ENCODE measurements around the gene MTHFD2.

The MTHFD2 gene

DNA sequence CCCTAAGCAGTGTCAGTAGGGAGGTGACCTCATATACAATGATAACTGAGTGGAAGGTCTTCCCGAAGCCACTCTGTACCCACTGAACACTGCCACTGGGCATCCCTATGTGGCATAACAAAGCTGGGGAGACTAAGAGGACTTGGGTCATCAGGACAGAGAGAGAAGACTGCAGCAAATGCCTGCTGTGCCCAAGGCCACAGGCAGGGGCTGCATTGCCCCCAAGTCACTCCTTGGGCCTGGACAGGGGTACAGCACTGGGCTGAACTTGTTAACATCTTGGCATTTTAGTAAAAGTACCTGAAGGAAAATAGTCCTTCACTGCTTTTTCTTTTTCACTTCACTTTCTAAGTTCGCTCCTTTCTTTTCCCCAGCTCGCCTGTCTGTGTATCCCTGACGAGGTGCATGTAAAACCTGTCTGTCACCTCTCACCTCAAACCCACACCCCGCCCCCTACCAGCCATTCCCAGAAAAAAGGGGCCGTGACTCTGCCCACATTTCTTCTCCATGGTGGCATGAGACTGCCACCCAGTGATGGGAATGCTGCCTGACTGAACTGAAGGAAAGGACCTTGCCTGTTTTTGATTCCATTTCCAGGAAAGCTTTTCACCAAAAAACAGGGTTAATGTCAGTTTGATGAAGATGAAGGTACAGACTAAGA, 62.9 kb downstream of the MTHFD2 start:
- TF ChIP-seq, protein P1, sequence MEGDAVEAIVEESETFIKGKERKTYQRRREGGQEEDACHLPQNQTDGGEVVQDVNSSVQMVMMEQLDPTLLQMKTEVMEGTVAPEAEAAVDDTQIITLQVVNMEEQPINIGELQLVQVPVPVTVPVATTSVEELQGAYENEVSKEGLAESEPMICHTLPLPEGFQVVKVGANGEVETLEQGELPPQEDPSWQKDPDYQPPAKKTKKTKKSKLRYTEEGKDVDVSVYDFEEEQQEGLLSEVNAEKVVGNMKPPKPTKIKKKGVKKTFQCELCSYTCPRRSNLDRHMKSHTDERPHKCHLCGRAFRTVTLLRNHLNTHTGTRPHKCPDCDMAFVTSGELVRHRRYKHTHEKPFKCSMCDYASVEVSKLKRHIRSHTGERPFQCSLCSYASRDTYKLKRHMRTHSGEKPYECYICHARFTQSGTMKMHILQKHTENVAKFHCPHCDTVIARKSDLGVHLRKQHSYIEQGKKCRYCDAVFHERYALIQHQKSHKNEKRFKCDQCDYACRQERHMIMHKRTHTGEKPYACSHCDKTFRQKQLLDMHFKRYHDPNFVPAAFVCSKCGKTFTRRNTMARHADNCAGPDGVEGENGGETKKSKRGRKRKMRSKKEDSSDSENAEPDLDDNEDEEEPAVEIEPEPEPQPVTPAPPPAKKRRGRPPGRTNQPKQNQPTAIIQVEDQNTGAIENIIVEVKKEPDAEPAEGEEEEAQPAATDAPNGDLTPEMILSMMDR (conservative IDR thresholded peaks at IDR 0.05; ENCODE audit: low read length), result peak; percentile 57
- peak; percentile 26 for DNase-seq (ENCODE audit: low read depth)

DNA sequence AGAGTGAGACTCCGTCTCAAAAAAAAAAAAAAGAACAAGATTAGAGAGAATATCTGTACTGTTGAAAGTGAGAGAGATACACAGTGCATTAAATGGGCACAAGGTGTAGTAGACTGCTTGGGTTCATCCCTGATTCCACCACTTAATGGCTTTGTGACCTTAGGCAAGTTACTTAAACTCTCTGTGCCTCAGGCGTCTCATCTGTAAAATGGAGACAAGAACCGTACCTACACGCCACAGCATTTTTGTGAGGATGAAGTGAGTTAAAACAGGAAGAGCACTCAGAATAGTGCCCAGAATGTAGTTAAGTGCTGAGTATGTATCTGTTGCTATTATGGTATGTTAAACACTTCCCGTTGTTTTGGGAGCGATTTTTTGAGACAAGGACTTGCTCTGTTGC, 64.3 kb downstream of the MTHFD2 start:
- TF ChIP-seq, protein P1 (conservative IDR thresholded peaks at IDR 0.05; ENCODE audit: low read length), result no peak

More for the DNA sequence above, 62.9 kb downstream of the MTHFD2 start:
- H3K4me3 ChIP-seq (ENCODE audit: low read length), result no peak overlapping the region

DNA sequence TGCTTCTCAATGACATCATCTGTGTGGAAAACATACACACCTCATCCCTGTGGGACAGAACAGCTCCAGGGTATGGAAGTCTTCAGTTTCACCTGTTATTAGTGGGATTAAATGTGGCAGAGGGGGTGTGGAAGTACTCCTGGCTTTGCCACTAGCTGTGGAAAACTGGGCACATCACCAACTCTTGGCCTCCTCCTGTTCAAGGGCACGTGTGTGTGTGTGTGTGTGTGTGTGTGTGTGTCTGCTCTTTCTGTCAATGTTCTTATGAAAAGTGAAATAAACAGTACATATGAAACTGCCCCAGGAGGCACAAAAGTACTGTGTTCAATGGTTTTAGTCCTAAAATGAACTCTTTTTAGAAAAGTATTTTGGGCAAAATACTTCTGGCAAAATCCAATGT, 65.9 kb downstream of the MTHFD2 start:
- TF ChIP-seq, protein P1 (conservative IDR thresholded peaks at IDR 0.05; ENCODE audit: low read length), result no peak
- DNase-seq (ENCODE audit: low read depth), result no peak
- H3K4me3 ChIP-seq (ENCODE audit: low read length), result no peak overlapping the region

More for the DNA sequence above, 64.3 kb downstream of the MTHFD2 start:
- no peak overlapping the region for H3K4me3 ChIP-seq (ENCODE audit: low read length)
- DNase-seq (ENCODE audit: low read depth), result no peak

DNA sequence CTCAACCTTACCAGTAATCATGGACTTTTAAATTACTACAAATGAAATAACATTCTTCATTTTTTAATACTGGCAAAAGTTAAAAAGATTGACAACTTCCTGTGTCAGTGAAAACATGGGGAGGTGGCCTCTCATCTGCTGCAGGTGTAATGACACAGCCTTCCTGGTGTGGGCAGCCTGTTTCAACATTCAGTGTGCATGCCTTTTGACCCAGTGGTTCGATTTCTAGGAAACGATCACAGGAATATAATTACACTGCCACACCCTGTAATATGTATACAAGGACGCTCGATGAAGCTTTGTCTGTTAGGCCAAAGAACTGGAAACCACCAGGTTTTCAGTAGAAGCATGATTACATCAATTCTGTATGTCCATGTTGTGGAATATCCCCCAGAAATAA, 68.7 kb downstream of the MTHFD2 start:
- DNase-seq (ENCODE audit: low read depth), result no peak
- no peak overlapping the region for H3K4me3 ChIP-seq (ENCODE audit: low read length)
- TF ChIP-seq, protein P1 (conservative IDR thresholded peaks at IDR 0.05; ENCODE audit: low read length), result no peak
